Retina (tissue), 1 donor: Measurements from ENCODE around the gene C4orf50.
A peak's percentile ranks its signal among the peaks of the same experiment; 100 is the strongest.

Experiments
- DNase-seq: peaks from one replicate; pipeline ENCODE4 v3.0.0-alpha.2; 2016

C4orf50 gene

DNA sequence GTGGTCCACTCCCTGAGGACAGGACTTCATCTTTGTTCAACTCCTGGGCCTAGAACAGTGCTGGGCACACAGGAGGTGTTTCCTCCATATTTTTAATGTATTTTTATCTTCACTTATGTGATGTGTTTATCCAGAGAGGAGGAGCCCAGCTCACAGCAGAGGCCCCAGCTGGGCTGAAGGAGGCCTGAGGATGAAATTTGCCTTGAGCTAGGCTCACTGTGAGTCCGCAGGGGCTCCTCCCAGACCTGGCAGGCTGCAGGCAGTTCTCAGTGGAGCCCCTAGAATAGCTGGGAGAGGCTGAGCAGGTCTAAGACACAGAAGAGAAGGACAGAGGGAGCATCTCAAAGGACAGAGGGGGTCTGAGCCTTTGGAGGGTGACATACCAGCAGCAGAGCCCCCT, 26.8 kb downstream of the C4orf50 start:
- no peak for DNase-seq

- no peak for DNase-seq
Measured at GRCh38 chr4:5990446-5991160, 27.6 kb downstream of the C4orf50 start.

GRCh38 chr4:5989236-5990225, 28.7 kb downstream of the C4orf50 start:
- DNase-seq: no peak

DNA sequence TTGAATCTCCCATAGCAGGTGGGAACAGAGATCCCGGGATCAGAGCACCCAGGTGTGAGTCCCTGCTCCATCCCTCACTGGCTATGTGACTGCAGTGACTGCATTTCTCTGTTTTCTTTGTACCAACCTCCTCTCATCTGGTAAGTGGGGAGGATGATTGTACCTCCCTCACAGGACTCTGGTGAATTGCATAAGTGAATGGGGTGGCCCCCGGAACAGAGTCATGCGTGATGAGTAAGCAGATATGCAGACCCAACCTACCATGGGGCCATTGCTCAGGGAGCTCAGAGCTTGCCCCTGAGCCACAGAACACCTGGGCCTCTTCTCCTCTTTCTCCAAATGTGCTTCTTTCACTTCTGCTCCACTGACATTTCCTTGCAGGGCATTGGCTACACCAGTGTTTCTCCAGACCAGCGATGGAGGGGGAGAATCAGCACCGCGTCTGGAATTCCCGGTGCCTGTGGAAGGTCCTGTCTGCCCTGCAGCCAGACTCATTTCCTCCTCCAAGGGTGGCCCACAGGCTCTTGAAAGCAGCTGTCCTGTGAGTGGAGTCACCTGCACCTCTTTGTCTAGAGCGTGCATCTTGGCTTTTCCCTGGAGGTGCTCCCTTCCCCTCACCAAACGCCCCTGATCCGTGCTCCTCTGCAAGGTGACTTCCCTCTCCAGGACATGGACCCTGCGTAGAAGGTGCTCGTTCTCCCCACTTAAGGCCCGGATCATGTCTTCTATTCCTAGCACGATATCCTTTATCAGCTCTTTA, 30.0 kb downstream of the C4orf50 start:
- DNase-seq: no peak

DNA sequence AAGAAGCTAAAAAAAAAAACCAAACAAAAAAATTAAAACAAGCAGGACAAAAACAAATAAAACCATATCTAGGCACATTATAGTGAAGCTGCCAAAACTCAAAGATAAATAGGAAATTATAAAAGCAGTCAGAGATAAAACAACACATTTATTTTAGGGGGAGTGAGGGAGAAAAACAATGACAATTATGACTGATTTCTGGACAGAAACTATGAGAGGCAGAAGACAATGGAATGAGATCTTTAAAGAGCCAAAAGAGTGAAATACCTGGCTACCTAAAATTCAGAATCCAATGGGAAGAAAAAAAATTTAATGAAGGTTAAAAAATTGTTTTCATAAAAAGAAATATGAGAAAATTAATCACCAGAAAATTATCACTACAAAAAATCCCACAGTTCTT, 33.4 kb downstream of the C4orf50 start:
- no peak for DNase-seq

DNA sequence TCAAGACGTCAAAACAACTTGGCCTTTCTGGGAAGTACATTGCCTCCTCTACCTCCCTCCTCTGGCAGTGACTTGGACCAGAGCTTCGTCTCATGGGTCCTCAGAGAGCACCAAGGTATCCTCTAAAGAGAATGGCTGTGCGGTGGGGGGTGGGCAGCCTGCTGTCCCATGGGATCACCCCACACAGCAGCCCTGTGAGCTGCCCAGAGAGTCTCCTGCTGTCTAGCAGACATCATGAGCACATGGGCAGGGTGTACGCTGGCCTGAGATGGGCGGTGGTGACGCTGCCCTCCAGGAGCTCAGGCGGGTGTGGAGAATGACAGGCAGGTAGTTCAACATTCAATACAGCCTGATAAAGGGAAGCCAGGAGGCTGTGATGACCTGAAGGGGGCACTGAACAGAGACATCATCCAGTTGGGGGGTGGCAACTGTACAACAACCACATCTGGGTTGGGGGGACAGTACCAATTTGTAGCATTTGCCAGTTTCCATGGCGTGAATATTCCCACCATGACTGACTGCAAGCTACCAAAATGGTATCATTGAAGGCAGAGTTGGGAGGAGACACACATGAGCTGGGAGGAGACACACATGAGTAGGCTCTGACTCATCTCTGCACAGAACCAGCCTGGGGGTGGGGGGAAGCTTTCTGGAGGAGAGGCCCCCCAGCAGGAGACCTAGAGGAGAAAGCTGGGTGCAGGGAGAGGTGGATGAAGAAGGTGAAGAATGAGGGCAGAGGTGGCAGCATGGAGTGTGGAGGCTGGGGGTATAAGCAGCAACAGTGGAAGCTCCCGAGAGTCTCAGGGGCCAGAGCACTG, 35.9 kb downstream of the C4orf50 start:
- DNase-seq: no peak

GRCh38 chr4:5980436-5981155, 37.6 kb downstream of the C4orf50 start:
- DNase-seq: no peak

GRCh38 chr4:5979981-5980380, 38.2 kb downstream of the C4orf50 start:
- DNase-seq: peak; percentile 56

GRCh38 chr4:5976921-5977320, 41.3 kb downstream of the C4orf50 start:
- DNase-seq: no peak

- no peak for DNase-seq
Measured at GRCh38 chr4:5976431-5976830, 41.8 kb downstream of the C4orf50 start.

DNA sequence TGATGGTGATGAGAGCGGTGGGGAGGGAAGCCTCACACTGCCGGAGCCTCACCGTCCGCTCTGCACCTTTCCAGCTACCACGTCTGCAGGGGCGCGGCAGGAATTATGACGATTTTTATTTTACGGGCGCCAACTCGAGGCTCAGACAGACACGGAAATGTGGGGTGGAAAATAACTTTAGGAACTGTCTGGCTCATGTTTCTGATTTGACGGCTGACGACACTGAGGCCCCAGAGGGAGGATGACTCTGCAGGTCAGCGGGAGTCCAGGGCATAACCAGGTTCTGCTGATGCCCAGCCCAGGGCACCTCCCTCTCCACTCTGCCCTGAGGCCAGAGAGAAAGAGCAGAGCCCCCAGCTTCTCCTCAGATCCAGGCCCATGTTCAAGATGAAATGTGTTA, 43.9 kb downstream of the C4orf50 start:
- no peak for DNase-seq

- DNase-seq: no peak
Measured at GRCh38 chr4:5973486-5974220, 44.6 kb downstream of the C4orf50 start.

DNA sequence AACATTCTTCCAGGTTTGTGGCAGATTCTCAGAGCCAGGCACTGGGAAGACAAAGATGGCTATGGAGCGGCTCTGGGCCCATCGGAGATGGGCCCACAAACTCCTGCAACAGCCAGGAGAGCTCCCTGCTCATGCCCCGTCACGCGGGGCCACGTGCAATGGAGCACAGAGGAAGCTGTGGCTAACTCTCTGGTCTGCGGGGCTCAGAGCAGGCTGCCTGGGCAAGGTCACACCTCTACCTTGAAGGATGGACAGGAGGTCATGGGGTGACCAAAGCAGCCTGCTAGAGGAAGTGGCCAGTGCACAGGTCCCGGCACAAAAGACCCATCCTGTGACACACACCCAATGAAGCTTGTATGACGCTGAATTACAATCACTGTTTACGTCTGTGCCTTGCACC, 45.2 kb downstream of the C4orf50 start:
- DNase-seq: no peak

DNA sequence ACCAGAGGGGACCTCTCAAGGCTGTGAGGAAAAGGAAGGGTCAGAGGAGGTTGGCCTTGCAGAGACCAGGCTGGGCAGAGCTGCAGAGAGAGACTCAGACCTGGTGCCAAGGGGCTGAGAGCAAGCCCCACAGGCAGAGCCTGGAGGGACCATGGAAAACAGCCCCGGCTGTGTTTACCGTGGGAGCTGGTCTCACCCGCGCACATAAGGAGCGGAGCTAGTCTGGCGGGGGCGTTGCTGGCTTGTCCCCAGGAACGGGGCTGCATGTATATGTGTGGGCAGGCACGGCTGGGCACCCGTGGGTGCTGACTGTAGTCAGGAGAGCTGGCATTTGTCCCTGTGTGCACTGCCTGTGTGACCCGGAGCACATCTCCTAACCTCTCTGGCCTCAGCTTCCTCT, 45.7 kb downstream of the C4orf50 start:
- no peak for DNase-seq

DNA sequence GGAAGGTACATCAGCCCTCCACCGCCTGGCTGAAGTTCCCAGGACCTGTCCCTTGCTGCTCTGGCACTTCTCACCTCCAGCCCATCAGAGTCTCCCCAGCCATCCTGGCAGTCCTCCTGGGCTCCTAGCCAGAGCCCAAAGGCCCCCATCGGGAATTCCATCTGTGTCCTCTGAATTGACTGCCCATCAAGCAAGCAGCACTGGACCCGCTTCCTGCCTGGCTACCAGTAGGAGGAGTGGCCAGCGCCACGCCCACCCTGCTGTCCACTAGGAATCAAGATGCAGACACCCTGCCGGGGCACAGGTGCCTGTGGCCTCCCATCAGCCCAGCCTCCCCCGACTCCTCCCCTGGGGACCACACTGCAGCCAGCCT, 47.2 kb downstream of the C4orf50 start:
- no peak for DNase-seq

DNA sequence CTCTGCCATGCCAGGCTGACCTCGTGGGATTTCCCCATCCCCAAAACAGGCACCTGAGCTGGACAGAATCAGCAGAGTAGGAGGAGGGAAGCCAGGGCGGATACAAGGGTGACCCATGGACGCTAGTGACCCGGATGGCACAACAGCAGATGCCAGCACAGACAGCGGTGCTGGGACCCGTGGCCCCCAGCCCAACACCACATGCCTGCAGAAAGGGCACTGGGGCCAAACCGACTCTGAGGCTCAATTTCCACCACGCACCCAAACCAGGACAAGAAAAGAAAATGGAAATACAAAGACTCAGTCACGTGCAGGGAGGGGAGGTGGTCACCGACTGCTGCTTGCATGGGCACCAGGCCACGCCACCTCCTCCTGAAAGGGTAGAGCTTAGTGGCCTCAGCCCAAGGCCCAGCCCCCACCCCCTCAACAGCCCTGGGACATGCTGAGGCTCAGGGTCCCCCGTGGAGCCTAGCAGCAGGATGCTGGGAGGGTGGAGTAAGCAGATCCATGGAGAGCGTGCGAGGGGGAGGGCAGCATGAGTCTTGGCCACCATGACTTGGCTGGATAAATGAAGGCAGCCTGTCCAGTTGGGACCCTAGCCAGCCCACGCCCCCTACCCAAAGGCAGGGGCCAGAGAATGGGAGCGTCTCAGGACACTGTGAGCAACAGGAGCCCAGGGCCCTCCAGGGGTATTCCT, 47.7 kb downstream of the C4orf50 start:
- no peak for DNase-seq

GRCh38 chr4:5969777-5970176, 48.5 kb downstream of the C4orf50 start:
- no peak for DNase-seq

- no peak for DNase-seq
Measured at GRCh38 chr4:5969336-5969735, 48.9 kb downstream of the C4orf50 start.

- no peak for DNase-seq
Measured at GRCh38 chr4:5968246-5968645, 50.0 kb downstream of the C4orf50 start.

- no peak for DNase-seq
Measured at GRCh38 chr4:5967783-5968182, 50.4 kb downstream of the C4orf50 start.
